Right atrium auricular region (tissue), 2 donors: ENCODE results near the gene TNFRSF19. TPM values are rescaled to one million over a fixed set of nuclear protein-coding genes. Genes with fewer than 3 reads are reported as not detected.
"Not testable (repeated sequence)": the region's sequence is repeated elsewhere in the genome, so short reads cannot be mapped to it uniquely, and the experiment has no call there.

ENCODE experiments used
- DNase-seq: peaks from one replicate; pipeline ENCODE4 v3.0.0-alpha.2; 2019; ENCODE audit warnings: low spot score
- H3K27ac ChIP-seq, 2 donors: fragments of 200-600 bp; sonication (generic); 1 replicate in 1 of 2; 2 replicates in 1 of 2; pipeline ENCODE4 v1.5.1; 2016 to 2019
- H3K27me3 ChIP-seq, 2 donors: fragments of 200-600 bp; sonication (generic); one replicate each; pipeline versions ENCODE4 v1.5.1 to v1.6.0; 2017 to 2019
- H3K36me3 ChIP-seq: fragments of 200-600 bp; sonication (generic); one replicate; pipeline ENCODE4 v1.5.1; 2016
- H3K4me1 ChIP-seq, 2 donors: fragments of 200-600 bp; sonication (generic); one replicate each; pipeline versions ENCODE4 v1.5.1 to v1.6.0; 2017 to 2019
- H3K4me3 ChIP-seq, 2 donors: fragments of 200-600 bp; sonication (generic); 1 replicate in 1 of 2; 2 replicates in 1 of 2; pipeline ENCODE4 v1.5.1; 2017 to 2019; ENCODE audit warnings: mild to moderate bottlenecking in 1 of 2, moderate library complexity in 1 of 2
- H3K9me3 ChIP-seq, 2 donors: fragments of 200-600 bp; sonication (generic); one replicate each; pipeline ENCODE4 v1.5.1; 2019
- total RNA-seq, 2 donors: library from RNA; depleted of rRNA; stranded (reverse); fragments of >200 nt; gene quantifications; one replicate each; pipeline ENCODE4 v1.1.0, GENCODE V29; 2016
- TF ChIP-seq, protein P1 (sequence below), 2 donors: fragments of 200-600 bp; sonication (generic); IDR thresholded peaks; one replicate each; pipeline ENCODE4 v1.5.1; 2019; ENCODE audit warnings: antibody characterized with exemption in 2 of 2

Gene TNFRSF19
- total RNA-seq, 2 donors from 2014 or later: 32.2 to 38.5 TPM

GRCh38 chr13:23674795-23675640 is 104.8 kb downstream of the TNFRSF19 start:
- H3K27me3 ChIP-seq: no peaks in the 10 kb centered on the region

DNA sequence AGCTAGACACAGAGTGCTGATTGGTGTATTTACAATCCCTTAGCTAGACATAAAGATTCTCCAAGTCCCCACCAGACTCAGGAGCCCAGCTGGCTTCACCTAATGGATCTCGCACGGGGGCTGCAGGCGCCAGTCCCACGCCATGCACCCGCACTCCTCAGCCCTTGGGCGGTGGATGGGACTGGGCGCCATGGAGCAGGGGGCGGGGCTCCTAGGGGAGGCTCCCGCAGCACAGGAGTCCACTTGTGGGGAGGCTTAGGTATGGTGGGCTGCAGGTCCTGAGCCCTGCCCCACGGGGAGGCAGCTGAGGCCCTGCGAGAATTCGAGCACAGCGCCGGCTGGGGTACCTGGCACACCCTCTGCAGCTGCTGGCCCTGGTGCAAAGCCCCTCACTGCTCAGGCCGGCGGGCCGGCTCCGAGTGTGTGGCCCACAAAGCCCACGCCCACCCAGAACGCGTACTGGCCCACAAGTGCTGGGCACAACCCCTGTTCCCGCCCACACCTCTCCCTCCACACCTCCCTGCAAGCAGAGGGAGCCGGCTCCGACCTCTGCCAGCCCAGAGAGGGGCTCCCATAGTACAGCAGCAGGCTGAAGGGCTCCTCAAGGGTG is 107.6 kb downstream of the TNFRSF19 start:
- H3K27me3 ChIP-seq, H3K9me3 ChIP-seq, H3K4me3 ChIP-seq, DNase-seq, H3K36me3 ChIP-seq, H3K27ac ChIP-seq: not testable (repeated sequence)
- H3K4me1 ChIP-seq: peaks cover 0 to 11% of the 10 kb centered on the region in 2 donors

More at GRCh38 chr13:23674795-23675640, 104.8 kb downstream of the TNFRSF19 start:
- Histone ChIP-seq H3K27ac (no peak overlapping the region), H3K36me3 (peaks cover 6% of the 10 kb centered on the region), H3K9me3 (no peaks in the 10 kb centered on the region), H3K4me1 (peaks cover 0 to 33% of the 10 kb centered on the region in 2 donors), H3K4me3 (no peak overlapping the region)
- TF ChIP-seq, protein P1, sequence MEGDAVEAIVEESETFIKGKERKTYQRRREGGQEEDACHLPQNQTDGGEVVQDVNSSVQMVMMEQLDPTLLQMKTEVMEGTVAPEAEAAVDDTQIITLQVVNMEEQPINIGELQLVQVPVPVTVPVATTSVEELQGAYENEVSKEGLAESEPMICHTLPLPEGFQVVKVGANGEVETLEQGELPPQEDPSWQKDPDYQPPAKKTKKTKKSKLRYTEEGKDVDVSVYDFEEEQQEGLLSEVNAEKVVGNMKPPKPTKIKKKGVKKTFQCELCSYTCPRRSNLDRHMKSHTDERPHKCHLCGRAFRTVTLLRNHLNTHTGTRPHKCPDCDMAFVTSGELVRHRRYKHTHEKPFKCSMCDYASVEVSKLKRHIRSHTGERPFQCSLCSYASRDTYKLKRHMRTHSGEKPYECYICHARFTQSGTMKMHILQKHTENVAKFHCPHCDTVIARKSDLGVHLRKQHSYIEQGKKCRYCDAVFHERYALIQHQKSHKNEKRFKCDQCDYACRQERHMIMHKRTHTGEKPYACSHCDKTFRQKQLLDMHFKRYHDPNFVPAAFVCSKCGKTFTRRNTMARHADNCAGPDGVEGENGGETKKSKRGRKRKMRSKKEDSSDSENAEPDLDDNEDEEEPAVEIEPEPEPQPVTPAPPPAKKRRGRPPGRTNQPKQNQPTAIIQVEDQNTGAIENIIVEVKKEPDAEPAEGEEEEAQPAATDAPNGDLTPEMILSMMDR (IDR thresholded peaks at IDR 0.05): no peak
- no peak for DNase-seq

DNA sequence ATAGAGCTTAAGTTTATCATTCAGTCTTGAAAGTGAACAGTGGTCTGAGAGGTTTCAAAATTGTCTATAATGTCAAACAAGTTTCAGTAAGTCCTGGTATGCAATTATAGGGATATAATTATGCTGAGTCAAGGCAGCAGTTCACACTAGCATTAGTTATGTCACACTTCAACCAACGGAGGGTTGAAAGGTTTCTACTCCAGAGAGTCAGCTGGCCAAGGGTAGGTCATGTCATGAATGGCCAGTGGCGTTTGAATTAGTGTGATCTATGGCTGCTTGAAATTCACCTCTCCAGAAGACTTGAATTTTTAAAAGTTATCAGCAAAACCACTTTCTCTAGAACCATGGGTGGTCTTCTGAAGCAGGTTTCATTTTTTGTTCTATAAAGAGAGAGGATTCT is 108.6 kb downstream of the TNFRSF19 start:
- no peaks in the 10 kb centered on the region for H3K27me3 ChIP-seq
- peaks cover 0 to 2% of the 10 kb centered on the region in 2 donors for H3K4me1 ChIP-seq
- peaks cover 6% of the 10 kb centered on the region for H3K36me3 ChIP-seq
- no peak overlapping the region for H3K4me3 ChIP-seq
- H3K27ac ChIP-seq: no peak overlapping the region
- TF ChIP-seq, protein P1 (IDR thresholded peaks at IDR 0.05): no peak
- H3K9me3 ChIP-seq: no peaks in the 10 kb centered on the region
- no peak for DNase-seq

DNA sequence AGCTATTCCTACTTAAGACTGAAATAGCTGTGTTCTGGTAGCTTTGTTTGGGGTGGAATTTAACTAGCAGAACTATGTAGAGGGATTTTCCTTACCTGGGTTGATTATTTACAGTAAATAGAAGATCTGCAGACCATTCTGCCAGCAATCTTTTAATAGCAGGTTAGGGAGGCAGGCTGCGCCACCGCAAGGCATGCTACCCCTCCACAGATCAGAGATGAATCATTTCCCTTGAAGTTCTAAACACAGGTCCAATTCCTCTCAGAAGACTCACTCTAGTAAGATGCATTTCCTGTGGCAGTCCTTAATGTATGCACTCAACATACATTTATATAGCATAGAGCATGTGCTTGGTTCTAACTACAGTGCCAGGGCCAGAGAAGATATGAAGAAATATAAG is 109.0 kb downstream of the TNFRSF19 start:
- peaks cover 3% of the 10 kb centered on the region for H3K36me3 ChIP-seq
- no peaks in the 10 kb centered on the region for H3K4me1 ChIP-seq
- H3K9me3 ChIP-seq: peaks cover 0 to 2% of the 10 kb centered on the region in 2 donors
- H3K27ac ChIP-seq: no peak overlapping the region
- no peak overlapping the region for H3K4me3 ChIP-seq
- no peaks in the 10 kb centered on the region for H3K27me3 ChIP-seq
- no peak for DNase-seq
- TF ChIP-seq, protein P1 (IDR thresholded peaks at IDR 0.05): no peak

DNA sequence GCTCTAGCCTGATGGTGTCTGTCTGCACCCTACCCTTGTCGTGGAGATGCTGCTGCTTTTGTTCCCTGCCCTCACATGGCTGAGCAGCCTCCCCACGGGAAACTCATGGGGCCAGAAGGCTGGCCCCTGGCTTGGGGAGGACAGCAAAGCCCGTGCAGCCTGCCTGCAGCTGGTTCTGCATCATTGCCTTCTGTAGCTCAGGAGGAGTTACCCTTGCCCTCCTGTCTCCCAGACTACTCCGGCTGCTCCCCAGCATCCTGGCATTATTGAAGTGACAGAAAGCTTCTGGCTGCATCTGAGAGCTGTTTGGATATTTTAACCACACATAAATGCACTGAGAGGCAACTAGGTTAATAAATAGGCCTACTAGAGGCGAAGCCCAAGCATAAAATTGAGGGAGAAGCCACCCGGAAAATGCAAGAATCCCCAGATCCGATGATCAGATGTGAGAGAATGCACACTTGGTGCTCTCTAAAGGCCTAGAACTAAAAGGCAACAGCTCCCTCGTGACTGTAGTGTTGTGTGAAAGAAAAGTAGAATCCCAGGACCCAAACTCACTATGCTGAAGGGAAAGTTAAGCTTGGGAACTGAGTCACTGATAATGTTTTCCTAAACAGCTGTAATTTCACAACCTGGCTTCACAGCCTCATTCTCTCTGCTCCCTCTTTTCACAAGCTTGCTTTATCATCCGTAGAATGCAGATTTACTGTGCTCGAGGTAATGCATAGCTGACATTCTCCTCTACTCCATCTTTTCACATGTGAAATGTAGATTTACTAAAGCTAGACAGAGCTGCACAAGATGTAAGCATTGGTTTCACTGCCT is 110.8 kb downstream of the TNFRSF19 start:
- no peaks in the 10 kb centered on the region for H3K36me3 ChIP-seq
- H3K4me3 ChIP-seq: no peak overlapping the region
- TF ChIP-seq, protein P1 (IDR thresholded peaks at IDR 0.05): no peak
- no peak for DNase-seq
- H3K27ac ChIP-seq: no peak overlapping the region
- no peaks in the 10 kb centered on the region for H3K4me1 ChIP-seq
- no peaks in the 10 kb centered on the region for H3K27me3 ChIP-seq
- peaks cover 0 to 7% of the 10 kb centered on the region in 2 donors for H3K9me3 ChIP-seq

- Histone ChIP-seq H3K27ac (no peak overlapping the region), H3K27me3 (no peaks in the 10 kb centered on the region), H3K36me3 (no peaks in the 10 kb centered on the region), H3K4me3 (no peak overlapping the region), H3K4me1 (no peaks in the 10 kb centered on the region), H3K9me3 (peaks cover 0 to 7% of the 10 kb centered on the region in 2 donors)
- DNase-seq: no peak
- TF ChIP-seq, protein P1 (IDR thresholded peaks at IDR 0.05): no peak
These were observed 112.9 kb downstream of the TNFRSF19 start for GRCh38 chr13:23683084-23683483.
